ENCODE measurements around the gene TTC9B. TPM values are rescaled to one million over a fixed set of nuclear protein-coding genes. Genes with fewer than 3 reads are reported as not detected.
A peak's percentile ranks its signal among the peaks of the same experiment; 100 is the strongest.
"Not testable (repeated sequence)": the region's sequence is repeated elsewhere in the genome, so short reads cannot be mapped to it uniquely, and the experiment has no call there.

TTC9B gene
- total RNA-seq, 1 experiment from 2014 or later, result not detected

DNA sequence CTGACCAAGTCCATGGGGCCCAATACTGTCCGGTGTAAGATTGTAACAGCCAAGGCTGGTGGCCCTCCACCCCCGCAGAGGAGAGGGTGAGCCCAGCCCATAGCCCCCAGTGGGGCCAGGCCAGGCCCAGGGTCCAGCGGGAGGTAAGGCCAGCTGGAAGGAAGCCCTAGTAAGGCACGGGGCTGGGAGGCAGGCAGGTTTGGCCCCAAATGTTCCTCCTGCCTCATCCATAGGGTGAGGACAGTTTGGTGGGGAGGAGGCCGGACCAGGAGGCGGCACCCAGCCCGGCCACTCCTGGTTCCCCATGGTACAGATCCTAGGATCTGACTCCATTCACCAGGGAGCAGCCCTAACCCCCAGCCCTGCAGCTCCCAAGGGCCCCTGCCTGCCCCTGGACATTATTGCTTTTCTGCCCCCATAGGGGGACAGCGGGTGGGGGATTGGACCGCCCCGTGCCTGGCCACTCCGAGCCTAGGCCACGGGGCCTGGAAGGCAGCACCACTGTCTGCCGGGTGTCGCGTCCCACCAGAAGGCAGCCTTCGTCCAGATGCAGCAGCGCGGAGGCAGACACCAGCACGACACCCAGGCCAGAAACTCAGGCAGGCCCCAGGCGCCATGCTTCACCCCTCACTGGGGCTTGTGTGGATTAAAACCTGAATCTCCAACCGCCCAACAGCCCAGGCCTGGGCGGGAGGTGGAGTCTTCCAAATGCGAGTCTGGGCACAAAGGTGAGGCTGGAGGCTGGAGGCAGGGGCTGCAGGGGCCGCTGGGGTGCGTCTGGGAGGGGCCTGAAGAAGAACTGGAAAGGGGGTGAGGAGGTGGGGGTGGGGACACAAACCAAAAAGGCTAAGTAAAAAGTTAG, 15.0 kb upstream of the TTC9B start:
- DNase-seq (ENCODE audit: low read depth), result no peak

DNA sequence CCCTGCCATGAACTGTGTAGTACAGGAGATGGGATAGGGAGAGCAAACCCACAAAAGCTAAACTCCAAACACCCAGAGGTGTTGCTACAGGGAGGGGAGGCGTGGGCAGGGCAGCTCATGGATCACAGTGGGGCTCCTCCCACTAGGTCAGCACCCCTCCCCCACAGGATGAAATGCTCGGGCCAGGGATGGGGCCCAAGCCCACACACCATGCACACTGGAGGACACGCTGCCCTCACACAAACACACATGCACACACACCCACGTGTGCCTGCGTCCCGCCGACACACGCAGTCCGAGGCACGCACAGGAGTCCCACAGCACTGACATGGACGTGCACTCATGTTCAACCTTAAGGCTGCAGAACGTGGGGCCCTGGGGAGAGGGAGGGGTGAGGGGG, 14.3 kb upstream of the TTC9B start:
- DNase-seq (ENCODE audit: low read depth), result no peak

DNA sequence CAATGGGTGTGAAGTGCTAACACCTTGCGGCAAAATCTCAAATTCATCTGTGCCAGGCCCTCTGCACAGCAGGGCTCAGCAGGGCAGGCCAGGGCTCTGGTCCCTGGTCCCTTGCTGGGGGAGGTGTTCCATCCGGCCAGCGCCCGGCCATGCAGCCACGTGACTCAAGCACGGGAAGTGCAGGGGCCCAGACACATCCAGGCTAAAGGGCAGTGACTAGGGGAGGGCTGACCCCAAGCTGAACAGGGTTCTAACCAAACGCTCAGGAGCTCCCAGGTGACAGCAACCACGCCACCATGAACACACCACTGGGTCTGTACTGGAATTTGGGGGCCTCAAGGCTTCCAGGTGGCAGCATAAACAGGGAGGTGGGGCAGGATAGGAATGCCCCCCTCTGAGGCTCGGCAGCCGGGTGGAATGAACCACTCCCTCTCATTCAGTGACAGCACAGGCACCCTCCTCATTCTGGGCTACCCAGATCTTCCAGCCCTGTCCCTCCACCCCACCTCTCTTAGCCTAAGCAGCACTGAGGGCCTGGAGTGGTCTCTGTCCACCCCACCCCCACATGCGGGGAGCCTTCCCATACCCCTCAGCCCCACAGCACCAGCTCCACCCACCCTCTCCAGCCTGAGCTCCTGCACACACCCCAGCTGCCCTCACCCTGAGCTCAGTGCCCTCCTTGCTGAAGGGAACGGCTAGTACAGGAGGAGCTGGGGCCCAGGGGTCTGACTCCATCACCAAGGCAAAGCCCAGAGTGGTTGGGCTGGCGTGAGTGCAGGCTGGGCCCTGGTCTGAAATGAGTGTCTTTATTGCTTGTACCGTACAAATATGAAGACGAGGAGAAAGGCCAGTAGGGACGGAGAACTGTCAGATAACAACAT, 13.6 kb upstream of the TTC9B start:
- DNase-seq (ENCODE audit: low read depth), result no peak

DNA sequence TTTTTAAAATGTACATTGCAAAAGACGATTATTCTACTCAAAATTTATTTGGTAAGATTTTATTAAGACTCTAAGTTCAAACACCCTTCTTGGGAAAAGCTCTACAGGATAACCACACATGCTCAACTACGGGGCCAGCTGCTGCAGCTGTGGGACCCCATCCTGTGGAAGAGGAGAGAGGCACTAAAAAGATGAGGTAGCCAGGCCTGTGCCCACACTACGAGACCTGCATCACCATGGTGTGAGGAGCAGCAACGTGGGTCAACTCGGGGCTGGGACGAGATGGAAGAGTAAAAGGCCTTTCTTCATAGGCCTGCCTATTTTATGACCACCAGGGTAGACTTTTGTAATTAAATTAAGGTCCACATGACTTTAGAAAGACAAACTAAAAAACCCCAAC, 12.9 kb upstream of the TTC9B start:
- DNase-seq (ENCODE audit: low read depth), result no peak

DNA sequence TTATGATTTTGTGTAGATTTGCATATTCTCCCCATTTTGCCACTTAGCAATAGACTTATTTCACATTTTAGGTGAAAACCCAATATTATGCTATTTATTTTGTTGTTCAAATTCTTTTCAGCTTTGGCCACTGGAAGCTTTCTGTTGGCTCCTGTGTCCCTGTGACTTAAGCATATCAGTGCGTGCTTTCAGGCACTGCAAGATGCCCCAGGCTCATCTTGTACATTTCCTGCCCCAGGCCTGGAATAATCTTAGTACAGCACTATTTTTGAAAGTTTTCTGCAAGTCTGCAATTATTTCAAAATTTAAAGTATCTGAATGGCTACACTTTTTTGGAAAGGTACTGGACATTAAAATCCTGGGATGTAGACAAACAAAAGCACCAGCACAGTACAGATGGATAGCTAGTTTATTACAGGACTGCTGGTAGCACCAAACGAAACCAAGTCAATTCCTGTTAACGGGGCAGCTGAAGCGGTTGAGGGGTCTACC, 11.8 kb upstream of the TTC9B start:
- DNase-seq (ENCODE audit: low read depth), result no peak

DNA sequence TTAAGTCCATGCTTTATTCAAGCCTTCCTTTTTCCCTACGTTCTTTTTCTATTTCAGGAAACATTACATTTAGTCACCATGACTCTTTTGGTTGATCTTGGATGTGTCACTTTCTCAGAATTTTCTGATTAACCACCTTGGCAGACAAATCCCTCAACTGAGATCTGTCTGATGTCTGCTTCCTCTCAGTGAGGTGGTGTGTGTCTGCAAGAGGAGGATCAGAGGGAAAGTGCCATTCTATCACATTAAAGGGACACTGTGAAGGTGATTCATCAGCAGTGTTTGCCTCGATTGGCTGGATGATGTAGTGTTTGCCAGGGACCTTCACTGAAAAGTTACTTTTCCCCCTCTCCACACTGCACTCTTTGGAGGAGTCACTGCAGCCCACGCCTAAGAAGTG, 11.3 kb upstream of the TTC9B start:
- peak; percentile 66 for DNase-seq (ENCODE audit: low read depth)

DNA sequence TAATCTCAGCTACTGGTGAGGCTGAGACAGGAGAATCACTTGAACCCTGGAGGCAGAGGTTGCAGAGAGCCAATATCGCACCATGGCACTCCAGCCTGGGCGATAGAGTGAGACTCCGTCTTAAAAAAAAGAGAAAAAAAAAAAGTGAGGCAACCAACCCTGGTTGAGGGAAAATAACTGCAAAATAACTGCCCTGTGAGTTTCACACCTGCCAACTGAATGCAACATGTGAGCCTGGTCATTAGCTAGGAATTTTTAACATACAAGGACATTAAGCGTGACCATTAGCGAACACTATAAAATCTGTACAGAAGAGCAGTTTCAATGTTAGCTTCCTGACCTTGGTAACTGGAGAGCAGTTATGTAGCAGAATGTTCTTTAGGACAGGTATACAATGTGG, 10.7 kb upstream of the TTC9B start:
- no peak for DNase-seq (ENCODE audit: low read depth)

DNA sequence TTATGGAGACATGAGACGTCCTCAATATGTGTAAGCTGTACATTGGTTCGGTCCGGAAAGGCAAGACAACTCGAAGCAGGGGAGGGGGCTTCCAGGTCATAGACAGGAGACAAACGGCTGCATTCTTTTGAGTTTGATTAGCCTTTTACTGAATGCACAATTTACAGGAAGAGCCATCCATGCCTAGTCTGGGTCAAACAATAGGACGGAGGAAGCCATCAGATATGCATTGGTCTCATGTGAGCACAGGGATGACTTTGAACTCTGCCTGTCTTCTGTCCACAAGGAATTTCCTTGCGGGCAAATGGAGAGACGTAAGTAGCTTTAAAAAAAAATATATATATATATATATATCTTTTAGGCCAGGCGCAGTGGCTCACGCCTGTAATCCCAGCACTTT, 10.2 kb upstream of the TTC9B start:
- no peak for DNase-seq (ENCODE audit: low read depth)

DNA sequence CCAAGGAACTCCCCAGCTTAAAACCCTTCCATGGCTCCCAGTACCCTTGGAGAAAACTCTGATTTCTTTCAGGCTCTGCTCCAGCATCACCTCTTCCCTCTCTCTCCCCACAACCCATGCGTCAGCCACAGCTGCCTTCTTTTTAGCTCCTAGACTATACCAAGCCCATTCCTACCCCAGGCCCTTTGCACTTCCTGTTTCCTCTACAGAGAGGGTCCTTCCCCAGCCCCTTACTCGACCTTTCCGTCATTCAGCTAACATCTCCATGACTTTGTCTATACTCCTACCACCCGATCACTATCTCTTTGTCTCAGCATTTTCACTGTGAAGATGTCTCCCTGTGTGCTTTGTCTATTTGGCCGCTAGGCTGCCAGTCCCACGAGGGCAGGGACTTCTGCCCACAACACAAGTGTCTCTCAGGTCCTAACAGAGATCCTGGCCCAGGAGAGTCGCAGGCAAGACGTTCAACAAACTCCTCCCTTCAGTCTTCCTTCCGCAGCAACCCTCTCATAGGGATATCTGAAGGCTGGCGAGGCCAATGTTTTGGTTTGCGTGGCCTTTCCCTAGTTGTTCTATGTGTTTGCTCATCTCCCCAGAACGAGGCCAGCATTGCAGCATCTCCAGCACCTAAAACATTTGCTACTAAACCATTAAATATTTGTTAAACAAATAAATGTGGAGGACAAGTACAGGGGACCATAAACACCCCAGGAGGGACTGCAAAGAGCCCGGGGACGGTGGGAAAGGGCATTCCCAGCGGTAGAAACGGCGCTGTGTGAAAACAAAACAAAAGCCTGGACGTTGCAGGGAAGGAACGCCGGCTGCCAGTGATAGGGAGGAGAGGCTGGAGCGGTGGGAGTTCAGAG, 7.5 kb upstream of the TTC9B start:
- peak; percentile 38 for DNase-seq (ENCODE audit: low read depth)

DNA sequence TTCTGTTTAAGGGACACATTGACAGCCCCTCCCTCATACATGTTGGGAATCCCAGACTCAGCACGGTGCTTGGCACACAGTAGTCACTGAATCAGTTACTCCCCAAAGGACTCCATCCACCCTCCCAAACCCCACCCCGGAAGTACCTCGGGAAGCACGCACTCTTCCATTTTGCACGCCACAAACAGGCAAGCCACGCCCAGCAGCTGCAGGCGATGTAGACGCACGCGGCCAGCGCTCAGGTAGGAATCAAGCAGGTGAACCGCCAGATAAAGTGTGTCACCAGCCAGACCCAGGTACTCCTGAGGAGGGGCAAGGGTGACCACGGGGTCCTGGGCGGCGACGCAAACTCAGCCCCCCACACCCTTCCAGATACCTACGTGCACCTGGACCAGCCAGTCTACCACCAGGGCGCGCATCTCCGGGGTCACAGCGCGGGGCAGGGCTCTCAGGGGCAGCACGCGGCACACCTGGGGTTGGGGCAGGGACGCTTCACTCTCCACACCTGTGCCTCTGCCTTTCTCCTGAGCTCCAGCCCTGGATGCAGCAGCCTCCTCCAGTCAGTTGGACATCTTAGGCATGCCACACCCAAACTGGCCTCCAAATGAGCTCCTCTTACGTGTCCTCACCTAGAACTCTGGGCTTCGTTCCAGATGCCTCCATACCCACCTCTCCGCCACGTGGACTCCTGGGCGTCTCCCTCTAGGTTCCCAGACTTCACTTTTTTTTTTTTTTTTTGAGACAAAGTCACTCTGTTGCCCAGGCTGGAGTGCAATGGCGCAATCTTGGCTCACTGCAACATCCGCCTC, 6.4 kb upstream of the TTC9B start:
- no peak for DNase-seq (ENCODE audit: low read depth)

DNA sequence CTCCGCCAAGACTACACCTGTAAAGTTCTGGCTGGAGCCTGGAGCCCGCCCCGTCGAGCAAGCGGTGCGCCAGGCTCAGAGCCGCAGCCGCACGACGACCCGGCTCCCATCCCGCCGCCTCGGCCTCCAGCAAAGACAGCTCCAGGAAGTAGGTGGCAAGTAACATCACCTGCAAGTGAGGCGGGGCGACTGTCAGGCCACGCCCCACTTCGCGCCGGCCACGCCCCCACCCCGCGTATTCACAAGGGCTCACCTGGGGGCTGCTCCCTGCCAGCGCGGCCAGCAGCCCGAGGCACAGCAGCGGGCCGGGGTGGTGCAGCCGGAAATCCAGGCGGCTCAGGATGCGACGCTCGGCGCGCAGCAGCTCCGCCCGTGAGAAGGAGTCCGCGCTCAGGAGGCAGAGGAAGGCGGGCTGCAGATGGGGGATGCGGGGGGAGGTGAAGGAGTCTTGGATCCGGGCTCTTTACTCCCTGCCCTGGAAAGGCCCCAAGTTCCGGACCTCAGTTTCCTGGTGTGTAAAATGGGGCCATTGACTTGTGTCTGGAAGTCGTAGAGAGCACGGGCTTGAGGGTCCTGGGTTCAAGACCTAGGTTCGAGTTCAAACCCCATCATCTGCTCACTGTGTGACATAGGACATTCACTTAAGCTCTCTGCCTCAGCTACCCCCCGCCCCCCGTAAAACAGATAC, 5.1 kb upstream of the TTC9B start:
- DNase-seq (ENCODE audit: low read depth), result no peak

DNA sequence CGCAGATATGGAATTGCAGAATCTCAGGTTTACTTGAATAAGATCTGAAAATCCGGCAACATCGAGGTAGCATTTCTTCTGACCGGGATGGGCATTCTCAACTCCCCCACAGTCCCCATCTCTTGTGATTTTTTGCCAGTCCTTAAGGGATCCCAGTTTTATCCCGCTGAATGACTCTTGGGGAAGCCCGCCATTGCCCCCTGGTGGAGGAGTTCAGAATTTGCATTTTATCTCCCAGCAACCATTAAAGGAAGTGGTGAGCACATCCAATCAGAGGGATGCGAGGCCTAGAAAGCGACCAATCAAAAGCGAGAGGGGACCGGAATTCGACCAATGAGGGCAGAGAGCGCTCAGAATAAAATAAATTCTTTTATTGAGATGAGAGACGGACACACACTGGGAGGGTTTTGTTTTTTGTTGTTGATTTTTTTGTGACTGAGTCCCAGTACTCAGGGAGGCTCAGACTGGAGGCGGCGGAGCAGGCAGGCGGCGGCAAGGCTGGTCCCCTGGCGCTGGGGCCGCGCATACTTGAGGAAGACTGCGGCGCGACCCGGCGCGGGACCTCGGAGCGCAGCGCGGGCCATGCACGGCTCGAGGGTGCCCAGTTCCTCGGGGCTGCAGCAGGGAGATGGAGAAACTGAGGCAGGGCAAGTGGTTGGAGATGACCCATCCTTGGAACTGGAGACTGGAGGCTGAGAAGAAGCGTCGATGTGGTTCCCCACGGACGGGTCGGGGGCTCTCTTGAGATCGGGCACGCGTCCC, 3.9 kb upstream of the TTC9B start:
- peak; percentile 90 for DNase-seq (ENCODE audit: low read depth)

DNA sequence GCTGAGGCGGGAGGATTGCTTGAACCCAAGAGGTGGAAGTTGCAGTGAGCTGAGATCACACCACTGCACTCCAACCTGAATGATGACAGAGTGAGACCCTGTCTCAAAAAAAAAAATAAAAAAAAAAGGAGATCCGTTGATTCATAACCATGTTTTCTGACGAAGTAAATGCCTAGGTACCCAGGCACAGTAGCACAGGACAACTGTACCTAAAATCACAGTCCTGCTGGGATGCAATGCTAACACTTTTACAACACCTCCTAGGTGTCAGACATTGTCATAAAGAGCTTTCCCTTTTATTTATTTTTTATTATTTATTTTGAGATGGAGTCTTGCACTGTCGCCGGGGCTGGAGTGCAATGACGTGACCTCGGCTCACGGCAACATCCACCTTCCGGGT, 2.5 kb upstream of the TTC9B start:
- DNase-seq (ENCODE audit: low read depth), result no peak

DNA sequence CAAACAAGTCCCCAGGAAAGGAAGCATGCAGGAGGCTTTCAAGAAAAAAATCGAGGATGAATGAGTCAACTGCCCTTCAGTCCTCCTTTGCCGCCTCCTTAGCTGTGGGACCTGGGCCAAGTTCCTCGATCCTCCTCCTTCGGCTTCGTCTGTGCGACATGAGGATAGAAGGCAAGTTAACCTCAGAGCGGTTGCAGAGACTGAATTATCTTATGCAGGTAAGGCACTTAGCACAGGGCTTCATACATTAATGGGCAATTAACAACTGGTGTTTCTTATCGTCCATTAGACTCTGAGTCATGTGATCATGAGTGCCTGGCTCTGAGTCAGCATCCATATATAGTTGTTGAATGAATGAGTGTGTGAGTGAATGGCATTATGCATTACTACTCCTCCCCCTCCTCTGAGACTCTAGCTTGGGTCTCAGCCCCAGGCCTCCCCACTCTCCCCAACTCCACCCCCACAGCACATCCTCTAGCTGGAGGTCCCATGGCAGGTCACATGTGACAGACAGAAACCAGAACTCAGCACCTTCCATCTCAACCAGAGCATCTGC, 1.6 kb upstream of the TTC9B start:
- DNase-seq (ENCODE audit: low read depth), result peak; percentile 84

DNA sequence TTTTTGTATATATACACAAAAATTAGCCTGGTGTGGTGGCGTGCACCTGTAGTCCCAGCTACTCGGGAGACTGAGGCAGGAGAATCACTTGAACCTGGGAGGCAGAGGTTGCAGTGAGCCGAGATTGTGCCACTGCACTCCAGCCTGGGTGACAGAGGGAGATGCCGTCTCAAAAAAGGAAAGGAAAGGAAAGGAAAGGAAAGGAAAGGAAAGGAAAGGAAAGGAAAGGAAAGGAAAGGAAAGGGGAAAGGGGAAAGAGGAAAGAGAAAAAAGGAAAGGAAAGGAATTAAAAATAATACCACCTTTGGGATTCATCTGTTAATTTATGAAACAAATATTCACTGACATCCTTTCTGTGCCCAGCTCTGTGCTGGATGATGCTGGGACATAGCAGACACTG, 845 bp upstream of the TTC9B start:
- not testable (repeated sequence) for DNase-seq (ENCODE audit: low read depth)

DNA sequence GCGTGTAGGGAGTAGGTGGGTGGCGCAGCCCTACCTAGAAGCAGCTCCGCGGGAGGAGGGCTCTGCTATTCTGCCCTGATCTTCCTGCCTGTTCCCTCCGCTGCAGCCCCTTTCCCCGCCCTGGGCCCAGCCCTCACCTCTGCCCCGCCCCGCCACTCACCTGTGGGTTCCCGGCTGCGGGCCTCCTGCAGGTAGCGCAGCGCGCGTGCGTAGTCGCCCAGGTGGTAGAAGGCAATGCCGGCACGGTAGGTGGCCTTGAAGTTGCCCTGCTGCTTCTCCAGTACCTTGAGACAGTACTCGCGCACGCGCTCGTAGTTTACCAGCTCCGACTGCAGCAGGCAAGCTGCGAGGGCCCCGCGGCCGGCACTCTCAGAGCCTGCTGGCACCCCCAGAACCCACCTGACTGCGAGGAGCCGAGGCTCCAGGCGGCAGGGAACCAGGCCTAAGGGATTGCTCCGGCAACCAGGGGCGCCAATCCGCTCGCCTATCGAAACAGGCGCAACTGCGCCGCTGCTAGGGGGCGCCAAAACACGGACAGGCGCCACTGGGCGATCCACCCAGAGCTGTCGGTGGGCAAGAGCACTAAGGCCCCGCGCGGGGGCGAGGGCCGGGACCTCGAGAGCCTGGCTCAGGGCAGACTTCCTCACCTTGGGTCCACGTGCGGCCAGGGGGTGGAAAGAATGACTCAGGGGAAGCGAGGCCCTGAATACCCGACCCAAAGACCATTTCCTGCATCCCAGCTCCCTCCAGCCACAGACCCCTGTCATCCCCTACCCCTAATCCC, 965 bp downstream of the TTC9B start:
- no peak for DNase-seq (ENCODE audit: low read depth)

DNA sequence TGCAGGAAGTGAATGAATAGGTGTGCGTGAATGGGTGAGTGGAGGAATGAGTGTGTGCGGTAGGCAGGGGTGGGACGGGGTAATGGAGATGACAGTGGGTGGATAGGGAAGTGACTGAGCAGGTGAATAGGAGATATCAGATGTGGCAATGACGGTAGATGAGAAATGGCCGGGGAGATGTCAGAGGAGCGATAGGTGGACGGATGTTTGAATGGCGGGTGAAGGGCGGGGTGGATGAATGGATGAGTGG, 1.5 kb downstream of the TTC9B start:
- no peak for DNase-seq (ENCODE audit: low read depth)

DNA sequence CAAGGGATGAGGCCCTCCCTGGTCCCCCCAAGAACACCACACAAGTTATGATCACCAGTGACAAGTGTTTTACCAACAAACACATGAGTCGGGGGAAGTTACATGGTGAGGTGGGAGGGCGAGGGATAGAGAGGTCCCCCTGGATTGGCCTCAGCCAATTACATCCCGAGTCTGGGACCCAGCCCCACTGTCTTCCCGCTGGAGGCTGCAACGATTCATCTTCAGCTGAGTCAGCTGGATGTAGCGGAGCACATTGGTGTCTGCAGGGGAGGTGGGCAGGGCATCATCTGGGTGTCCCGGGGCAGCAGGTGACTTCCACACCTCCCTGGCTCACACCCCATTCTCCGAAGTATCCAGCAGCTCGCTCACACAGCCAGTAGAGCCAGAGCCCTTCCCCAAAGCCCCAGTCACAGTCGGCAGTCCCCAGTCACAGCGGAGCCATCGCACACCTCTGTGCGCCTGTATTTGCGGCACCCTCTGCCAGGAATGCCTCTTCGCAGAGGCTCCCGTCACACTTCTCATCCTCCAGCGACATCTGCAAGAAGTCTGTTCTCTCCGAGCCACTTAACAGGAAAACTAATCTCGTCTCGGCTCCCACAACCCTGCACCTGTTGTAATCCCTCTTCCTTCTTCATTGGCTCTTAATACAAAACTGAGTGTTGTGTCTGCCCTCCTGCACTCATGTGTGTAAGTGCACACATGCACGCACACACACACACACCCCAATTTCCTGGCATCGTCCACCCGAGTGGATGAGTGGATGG, 2.0 kb downstream of the TTC9B start:
- DNase-seq (ENCODE audit: low read depth), result no peak
